Vein endothelial cell (primary cell): ENCODE data around the gene ABI1. TPM values are rescaled to one million over a fixed set of nuclear protein-coding genes. Genes with fewer than 3 reads are reported as not detected.

ENCODE experiments used
- small RNA-seq: library from RNA; depleted of rRNA; stranded (forward); fragments of <200 nt; gene quantifications from one replicate; pipeline ENCODE3, GENCODE V24; 2012
- total RNA-seq: library from RNA; depleted of rRNA; stranded (reverse); fragments of >200 nt; gene quantifications from 2 replicates; pipeline ENCODE4 v1.2.3, GENCODE V29; 2012

ABI1 gene
- total RNA-seq, result 69.9 and 91.6 TPM in 2 replicates

DNA sequence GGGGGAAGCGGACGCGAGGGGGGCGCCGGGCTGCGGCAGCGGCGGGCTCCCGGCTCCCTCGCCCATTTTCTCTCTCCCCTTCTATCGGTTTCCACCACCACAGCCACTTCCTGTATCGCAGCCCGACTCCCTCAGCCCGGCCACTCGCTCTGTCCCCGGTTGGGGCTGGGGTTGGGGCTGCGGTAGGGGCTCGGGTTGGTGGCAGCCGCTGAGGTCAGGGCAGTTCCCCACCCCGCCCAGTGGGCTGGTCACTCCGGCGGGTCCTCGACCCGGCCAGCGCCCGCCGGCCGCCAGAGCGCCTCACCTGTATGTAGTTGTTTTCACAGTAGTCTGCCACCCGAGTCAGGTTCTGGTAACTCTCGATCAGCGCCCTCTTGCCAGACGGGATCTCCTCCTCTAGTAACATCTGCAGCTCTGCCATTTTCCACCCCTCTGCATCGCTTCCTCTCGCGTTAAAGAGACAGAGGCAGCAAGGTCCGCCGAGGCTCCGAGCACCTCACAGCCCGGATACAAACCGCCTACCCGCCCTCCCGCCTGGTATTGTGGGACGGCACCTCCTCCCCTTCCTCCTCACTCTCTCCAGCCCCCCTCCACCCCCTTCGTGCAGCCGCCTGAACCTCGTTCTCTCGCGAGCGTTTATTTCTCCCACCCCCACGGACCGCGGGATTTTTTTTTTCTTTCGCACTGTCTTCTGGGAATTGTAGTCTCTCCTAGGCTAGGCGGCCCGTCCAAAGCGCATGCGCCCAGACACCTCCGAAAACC is at the start of gene ABI1:
Gene ABI1 (minus strand): TSS at position 516 of the 762 bp plus-strand sequence. CDS start 95 bp downstream, at position 421.

DNA sequence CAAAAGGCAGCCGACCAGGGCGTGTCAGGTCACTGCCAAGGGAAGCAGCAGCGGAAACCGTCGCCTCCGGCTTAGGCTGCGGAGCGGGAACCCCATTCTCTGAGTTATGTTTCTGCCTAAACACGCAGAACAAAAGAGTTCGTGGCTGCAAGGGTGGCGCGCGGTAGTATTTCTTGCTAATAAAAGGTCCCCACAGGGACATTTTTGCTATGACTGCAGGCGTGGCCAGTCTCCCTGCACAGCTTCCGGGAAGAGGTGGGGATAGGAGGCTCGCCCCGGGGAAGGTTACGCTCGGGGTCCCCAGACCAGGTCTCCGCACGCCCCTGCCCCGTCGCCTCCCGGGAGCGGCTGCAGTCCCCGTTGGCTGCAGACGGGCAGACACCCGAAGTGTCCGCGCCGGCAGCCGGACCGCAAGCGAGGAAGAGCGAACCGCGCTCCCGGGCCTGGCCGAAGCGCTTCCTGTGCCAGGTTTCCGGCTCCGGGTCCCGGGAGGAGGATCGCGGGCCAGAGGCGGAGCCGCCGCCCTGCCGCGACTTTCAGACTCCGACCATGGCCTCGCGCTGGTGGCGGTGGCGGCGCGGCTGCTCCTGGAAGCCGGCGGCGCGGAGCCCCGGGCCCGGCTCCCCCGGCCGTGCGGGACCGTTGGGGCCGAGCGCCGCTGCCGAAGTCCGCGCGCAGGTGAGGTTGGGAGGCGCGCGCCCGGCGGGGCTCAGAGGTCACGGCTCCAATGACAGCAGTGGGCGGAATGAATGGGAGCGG is 163.4 kb downstream of the ABI1 start, which contains the start of gene PDSS1:
Gene PDSS1 (plus strand): TSS at position 539 of the 759 bp plus-strand sequence. CDS start 11 bp downstream, at position 550.

Small RNA genes within 50 kb of the gene (small RNA-seq; reads per million reads assigned to genes)
- gene RF00191 (not detected), gene RNU6-946P (not detected)

Other genes with a start within 250 kb of the ABI1 start
- gene PDSS1, start 163.3 kb downstream of the ABI1 start, total RNA-seq, result 6.5 and 9.8 TPM in 2 replicates
- 8.2 and 9.6 TPM in 2 replicates for gene ANKRD26, start 239.5 kb upstream of the ABI1 start, total RNA-seq